ENCODE measurements around the gene LRRC59.
"Not testable (repeated sequence)": the region's sequence is repeated elsewhere in the genome, so short reads cannot be mapped to it uniquely, and the experiment has no call there.

Gene LRRC59

GRCh38 chr17:50424246-50424995 lies 27.1 kb upstream of the LRRC59 start:
- DNase-seq = no peak

DNA sequence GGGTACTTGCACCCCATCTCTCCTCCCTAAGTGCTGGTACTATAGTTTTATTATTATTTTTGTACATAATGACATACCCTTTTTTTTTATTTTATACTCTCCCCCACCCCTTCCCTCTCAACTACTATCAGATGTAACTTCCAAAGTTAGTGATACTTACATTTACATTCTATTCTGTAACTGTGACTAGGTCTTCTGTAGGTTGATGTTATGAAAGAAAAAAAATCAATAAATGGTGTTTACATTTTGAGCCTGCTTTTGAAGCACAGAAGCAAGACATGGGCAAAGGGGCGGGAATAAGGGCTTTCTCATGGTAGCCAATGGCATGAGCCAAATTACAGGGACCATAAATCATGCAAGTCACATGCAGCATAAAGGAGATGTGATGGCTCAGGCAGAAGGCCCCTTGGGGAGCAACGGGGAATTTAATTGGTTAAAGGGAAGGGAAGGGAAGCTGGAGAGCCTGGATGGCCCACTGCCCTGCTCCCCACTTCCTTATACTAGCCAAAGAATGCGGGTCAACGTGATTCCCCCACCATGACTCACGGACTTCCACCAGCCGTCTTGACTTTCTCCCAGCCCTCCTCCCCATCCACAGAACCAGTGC lies 26.3 kb upstream of the LRRC59 start:
- peak; percentile 85 for DNase-seq

DNA sequence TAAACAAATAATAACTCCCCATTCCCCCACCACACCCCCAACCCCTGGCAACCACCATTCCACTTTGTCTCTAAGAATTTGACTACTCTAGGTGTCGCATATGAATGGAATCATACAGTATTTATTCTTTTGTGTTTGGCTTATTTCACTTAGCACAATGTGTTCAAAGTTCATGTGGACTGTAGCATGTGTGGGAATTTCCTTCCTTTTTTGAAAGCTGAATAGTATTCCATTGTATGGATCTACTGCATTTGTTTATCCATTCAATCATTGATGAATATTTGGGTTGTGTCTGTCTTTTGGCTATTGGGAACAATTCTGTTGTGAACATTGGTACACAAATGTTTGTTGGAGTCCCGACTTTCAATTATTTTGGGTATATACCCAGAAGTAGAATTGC lies 25.4 kb upstream of the LRRC59 start:
- DNase-seq = no peak

- no peak for DNase-seq
Observed at GRCh38 chr17:50421308-50422051, 24.2 kb upstream of the LRRC59 start.

- DNase-seq = no peak
Observed at GRCh38 chr17:50420419-50421112, 23.2 kb upstream of the LRRC59 start.

GRCh38 chr17:50419577-50419976 lies 22.3 kb upstream of the LRRC59 start:
- not testable (repeated sequence) for DNase-seq

DNA sequence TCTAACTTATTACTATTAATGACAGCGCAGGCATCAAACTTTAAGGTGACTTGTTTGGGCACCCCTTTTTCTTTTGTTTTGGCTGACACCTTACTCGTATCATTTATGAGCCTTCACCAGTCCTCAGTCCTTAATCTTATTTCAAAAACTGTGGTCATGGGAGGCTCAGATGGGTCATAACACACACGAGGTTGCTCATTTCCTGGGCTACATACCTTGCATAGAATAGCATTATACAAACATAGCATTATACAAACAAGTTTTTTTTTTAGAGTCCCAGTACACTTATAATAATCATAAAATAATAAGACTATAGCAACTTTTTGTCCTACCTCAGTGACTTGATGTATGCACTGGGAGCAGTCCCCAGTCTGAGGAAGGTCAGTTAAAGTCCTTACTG lies 17.5 kb upstream of the LRRC59 start:
- DNase-seq = no peak

- DNase-seq = no peak
Observed at GRCh38 chr17:50412188-50412732, 14.9 kb upstream of the LRRC59 start.

GRCh38 chr17:50407921-50408320 lies 10.6 kb upstream of the LRRC59 start:
- DNase-seq = no peak

GRCh38 chr17:50406578-50406977 lies 9.3 kb upstream of the LRRC59 start:
- DNase-seq = no peak

DNA sequence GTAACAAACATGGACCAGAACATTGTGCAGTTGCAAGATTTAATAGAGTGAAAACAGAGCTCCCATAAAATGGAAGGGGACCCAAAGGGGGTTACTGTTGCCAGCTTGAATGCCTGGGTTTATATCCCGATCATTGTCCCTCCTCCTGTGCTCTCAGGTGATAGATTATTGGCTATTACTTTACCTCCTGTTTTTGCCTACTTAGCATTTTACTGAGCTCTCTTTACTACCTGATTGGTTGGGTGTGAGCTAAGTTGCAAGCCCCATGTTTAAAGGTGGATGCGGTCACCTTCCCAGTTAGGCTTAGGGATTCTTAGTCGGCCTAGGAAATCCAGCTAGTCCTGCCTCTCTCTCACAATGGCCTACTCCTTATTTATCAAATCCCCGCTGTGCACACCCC lies 8.0 kb upstream of the LRRC59 start:
- DNase-seq = not testable (repeated sequence)

DNA sequence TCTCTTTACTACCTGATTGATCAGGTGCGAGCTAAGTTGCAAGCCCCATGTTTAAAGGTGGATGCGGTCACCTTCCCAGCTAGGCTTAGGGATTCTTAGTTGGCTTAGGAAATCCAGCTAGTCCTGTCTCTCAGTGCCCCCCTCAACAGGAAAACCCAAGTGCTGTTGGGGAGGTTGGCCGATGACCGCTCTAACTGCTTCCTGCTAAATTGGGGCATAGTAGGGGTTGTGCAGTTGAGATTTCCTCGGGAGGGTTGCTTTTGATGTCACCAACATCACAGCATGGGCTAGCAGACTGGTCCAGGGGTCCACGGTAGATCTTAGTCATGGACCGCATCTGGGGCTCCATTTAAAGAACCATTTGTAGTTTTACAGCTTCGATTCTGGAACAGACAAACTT lies 2.3 kb upstream of the LRRC59 start:
- not testable (repeated sequence) for DNase-seq

- not testable (repeated sequence) for DNase-seq
Observed at GRCh38 chr17:50398672-50399071, 1.3 kb upstream of the LRRC59 start.

DNA sequence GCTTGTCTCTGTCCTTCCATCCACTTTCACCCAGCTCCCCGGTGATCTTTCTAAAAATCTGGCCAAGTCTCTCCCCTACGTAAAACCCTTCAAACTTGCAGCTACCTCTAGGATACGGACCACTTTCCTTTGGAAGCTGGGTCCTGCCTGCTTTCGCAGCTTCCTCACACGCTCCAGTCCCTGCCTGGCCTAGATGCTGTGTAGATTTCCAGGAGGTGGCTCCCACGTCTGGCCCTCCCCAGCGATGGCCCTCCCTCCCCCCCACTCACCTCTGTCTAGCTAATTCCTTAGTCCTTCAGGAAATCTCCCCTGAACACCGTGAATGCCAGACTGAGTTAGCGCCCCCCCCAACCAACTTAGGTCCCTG lies 579 bp upstream of the LRRC59 start:
- DNase-seq = no peak

DNA sequence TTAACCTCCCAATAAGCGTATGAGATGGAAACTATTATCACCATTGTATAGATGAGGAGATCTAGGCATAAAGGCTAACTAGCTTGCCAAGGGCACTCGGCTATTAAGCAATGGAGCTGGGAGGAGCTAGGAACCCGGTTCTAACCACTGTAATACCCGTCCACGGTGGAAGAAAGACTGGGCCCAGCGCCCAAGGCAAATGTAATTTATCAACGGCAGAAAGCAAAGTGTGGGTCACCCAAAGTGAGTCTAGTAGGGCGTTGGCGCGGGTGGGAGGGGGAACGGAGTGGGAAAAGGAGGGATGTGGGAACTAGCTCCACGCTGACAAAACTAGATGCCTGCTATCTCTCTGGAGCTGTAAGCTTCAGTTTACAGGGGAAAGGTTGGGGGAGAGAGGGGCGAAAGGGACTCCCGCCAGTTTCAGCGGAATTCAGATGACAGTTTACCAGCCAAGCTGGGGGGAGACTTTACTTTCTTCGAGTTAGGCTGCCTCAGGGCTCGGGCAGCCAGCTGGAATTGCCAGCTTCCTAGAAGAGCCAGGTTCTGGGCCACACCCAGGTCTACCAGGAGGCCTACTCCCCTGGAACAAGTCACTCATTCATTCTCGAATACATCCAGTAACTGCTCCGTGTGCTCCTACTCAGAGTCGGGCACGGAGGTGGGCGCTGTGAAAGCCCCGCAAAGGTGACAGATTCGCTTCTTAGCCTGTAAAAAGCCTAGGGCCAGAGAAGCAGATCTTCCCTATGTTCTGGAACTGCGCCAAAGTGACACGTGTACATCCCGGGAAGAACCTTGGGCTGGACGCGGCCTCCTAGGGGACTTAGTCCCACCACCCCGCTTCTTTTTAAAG lies 837 bp downstream of the LRRC59 start:
- no peak for DNase-seq

DNA sequence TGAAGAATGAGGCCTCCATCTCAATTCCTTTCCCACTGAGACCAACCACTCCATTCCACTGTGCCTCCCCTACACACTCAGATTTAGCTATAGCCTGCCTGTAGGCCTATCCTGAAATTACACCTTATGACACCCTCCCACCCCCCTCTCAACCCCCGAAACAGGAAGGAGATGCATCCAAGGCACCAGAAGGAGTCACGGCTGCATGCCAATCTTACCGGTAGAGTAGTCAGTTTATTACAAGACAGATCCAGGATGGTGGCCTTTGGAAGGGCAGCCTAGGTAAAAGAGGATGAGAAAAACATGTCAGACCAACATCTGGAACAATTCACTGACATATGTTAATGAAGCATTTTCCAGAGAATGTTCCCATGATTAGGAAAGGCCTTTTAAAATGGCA lies 2.6 kb downstream of the LRRC59 start:
- DNase-seq = no peak

- DNase-seq = no peak
Observed at GRCh38 chr17:50393700-50394099, 3.6 kb downstream of the LRRC59 start.

GRCh38 chr17:50392621-50393020 lies 4.7 kb downstream of the LRRC59 start:
- DNase-seq = no peak

DNA sequence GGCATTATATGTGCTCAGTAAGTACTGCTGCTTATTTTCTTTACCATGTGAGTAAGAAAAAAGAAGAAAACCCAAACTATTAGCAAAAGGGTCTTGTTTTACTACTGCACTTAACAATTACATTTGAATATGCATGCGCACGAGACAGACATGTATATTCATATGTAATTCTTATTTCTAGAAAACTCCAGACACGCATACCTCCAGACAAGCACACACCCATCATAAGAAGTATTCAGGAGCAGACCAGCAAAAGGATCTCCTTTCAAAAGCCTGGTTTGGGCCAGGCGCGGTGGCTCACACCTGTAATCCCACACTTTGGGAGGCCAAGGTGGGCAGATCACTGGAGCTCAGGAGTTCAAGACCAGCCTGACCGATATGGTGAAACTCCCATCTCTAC lies 7.8 kb downstream of the LRRC59 start:
- DNase-seq = no peak

DNA sequence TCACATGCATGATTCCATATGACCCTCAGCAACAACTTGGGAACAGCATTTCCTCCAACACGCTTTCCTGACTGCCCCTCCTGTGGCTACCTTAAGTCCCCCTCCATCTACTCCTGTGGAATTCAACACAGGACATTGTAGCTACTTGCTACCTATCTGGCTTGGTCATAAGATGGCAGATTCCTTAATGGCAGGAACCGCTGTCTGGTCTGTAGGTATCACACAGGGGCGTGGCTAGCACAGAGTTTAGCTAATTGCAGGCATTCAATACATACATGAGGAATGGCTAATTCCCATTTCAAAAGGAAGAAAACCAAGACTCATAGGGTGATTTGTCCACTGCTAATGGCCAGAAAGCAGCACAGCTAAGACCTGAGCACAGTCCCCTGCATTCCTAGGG lies 8.6 kb downstream of the LRRC59 start:
- no peak for DNase-seq

GRCh38 chr17:50386510-50386909 lies 10.8 kb downstream of the LRRC59 start:
- no peak for DNase-seq

GRCh38 chr17:50382931-50383330 lies 14.4 kb downstream of the LRRC59 start:
- DNase-seq = no peak
